Testis (tissue), 3 donors: Measurements from ENCODE around the gene SERINC2. TPM values are rescaled to one million over a fixed set of nuclear protein-coding genes. Genes with fewer than 3 reads are reported as not detected.
"Not testable (repeated sequence)": the region's sequence is repeated elsewhere in the genome, so short reads cannot be mapped to it uniquely, and the experiment has no call there.

Source experiments
- DNase-seq: peaks from one replicate; pipeline ENCODE4 v3.0.0-alpha.2; 2019
- H3K27ac ChIP-seq, 2 donors: fragments of 200-600 bp; sonication (generic); one replicate each; pipeline ENCODE4 v1.5.1; 2019
- H3K27me3 ChIP-seq: fragments of 200-600 bp; sonication (generic); one replicate; pipeline ENCODE4 v1.5.1; 2019
- H3K36me3 ChIP-seq: fragments of 200-600 bp; sonication (generic); one replicate; pipeline ENCODE4 v1.5.1; 2017; ENCODE audit warnings: low read depth; ENCODE audit errors: missing control alignments
- H3K4me1 ChIP-seq: fragments of 200-600 bp; sonication (generic); one replicate; pipeline ENCODE4 v1.5.1; 2019
- H3K4me3 ChIP-seq, 2 donors: fragments of 200-600 bp; sonication (generic); one replicate each; pipeline ENCODE4 v1.5.1; 2017 to 2019
- H3K9me3 ChIP-seq: fragments of 200-600 bp; sonication (generic); one replicate; pipeline ENCODE4 v1.5.1; 2017
- CTCF ChIP-seq, 3 experiments: fragments of 450-650 bp in 2 of 3; fragments of 200-600 bp in 1 of 3; sonication (generic) in 1 of 3; IDR thresholded peaks; one replicate each; pipeline ENCODE4 v1.5.1; 2016 to 2019; ENCODE audit warnings: antibody characterized with exemption in 3 of 3, mild to moderate bottlenecking in 2 of 3, moderate library complexity in 1 of 3
- POLR2A ChIP-seq: fragments of 450-650 bp; IDR thresholded peaks from one replicate; pipeline ENCODE4 v1.6.1; 2017; ENCODE audit warnings: antibody characterized with exemption, mild to moderate bottlenecking, moderate library complexity
- WGBS, 2 donors: methylation state at CpG; one replicate each; pipeline ENCODE4 v1.1.5; 2018; 5-methylcytosine and 5-hydroxymethylcytosine counted together
- intact Hi-C: fragments of 100-400 bp; cut with DNase I; formaldehyde crosslinking; loops from one replicate; pipeline ENCODE4 v1.15.1; 2023; ENCODE audit warnings: low total_unique reads
- polyA plus RNA-seq: library from polyadenylated mRNA; stranded (reverse); fragments of 350-450 nt; fragmentation: Illumina TruSeq; extraction: RNeasy Lipid Tissue Mini Kit (QIAGEN cat#74804); gene quantifications from one replicate; pipeline ENCODE4 v1.2.3, GENCODE V29; 2014; ENCODE audit warnings: low read depth, low replicate concordance; ENCODE audit not compliant: insufficient read depth
- total RNA-seq, 2 donors: library from RNA; depleted of rRNA; stranded (reverse); fragments of >200 nt; gene quantifications; one replicate each; pipeline ENCODE4 v1.2.3, GENCODE V29; 2016

SERINC2 gene
- total and polyA plus RNA-seq, 3 donors from 2014 or later: 9.5 to 21.7 (median 10.8) TPM

- intact Hi-C loops: no loop called here
- H3K27ac ChIP-seq: no peak overlapping the region
- TF ChIP-seq CTCF (IDR thresholded peaks at IDR 0.05) (no peak), POLR2A (no peak)
- H3K27me3 ChIP-seq: no peaks in the 10 kb centered on the region
- no peak overlapping the region for H3K4me3 ChIP-seq
- H3K36me3 ChIP-seq: no peaks in the 10 kb centered on the region
- H3K4me1 ChIP-seq: no peaks in the 10 kb centered on the region
- WGBS, 2 donors: 70 to 80% methylated on average over 3 of the region's 3 CpGs
- no peaks in the 10 kb centered on the region for H3K9me3 ChIP-seq
- DNase-seq: no peak
These were observed 30.5 kb upstream of the SERINC2 start for GRCh38 chr1:31382379-31382989.

DNA sequence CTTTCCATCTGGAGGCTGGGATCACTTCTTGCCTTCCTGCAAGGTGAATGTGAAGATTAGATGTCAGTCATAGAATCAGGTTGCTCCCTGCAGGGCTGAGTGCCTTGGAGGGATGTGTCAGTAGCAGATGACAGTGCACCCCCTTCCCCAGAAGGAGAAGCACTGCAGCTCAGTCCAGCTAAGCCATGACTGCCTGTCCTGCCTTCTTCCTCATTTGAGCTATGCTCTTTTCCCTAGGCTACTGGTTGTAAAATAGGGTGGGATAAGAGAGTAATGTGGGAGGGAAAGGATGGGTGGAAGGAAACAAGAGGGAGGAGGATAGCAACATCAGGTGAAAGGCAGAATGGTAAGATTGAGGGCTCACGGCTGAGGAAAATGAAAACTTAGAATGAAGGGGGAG is 29.0 kb upstream of the SERINC2 start:
- DNase-seq: no peak
- no peaks in the 10 kb centered on the region for H3K9me3 ChIP-seq
- no peak overlapping the region for H3K27ac ChIP-seq
- no peak overlapping the region for H3K4me3 ChIP-seq
- intact Hi-C loops: no loop called here
- 83 to 87% methylated on average over 1 of the region's 1 CpG for WGBS, 2 donors
- H3K4me1 ChIP-seq: no peaks in the 10 kb centered on the region
- H3K27me3 ChIP-seq: no peaks in the 10 kb centered on the region
- H3K36me3 ChIP-seq: no peaks in the 10 kb centered on the region
- TF ChIP-seq CTCF (IDR thresholded peaks at IDR 0.05): no peak
- no peak for TF ChIP-seq POLR2A

- WGBS, 2 donors: 76 to 83% methylated on average over 8 of the region's 8 CpGs
- H3K27ac ChIP-seq, H3K27me3 ChIP-seq, H3K4me3 ChIP-seq, intact Hi-C loops, H3K9me3 ChIP-seq, H3K4me1 ChIP-seq, DNase-seq, H3K36me3 ChIP-seq: not testable (repeated sequence)
These were observed 26.3 kb upstream of the SERINC2 start for GRCh38 chr1:31386576-31387243.

GRCh38 chr1:31387612-31388011 is 25.4 kb upstream of the SERINC2 start:
- intact Hi-C loops: no loop called here
- Histone ChIP-seq H3K27me3 (no peaks in the 10 kb centered on the region), H3K9me3 (no peaks in the 10 kb centered on the region), H3K4me3 (no peak overlapping the region), H3K36me3 (no peaks in the 10 kb centered on the region), H3K4me1 (no peaks in the 10 kb centered on the region), H3K27ac (no peak overlapping the region)
- TF ChIP-seq CTCF (IDR thresholded peaks at IDR 0.05): no peak
- TF ChIP-seq POLR2A: no peak
- WGBS, 2 donors: 75 to 77% methylated on average over 10 of the region's 10 CpGs
- DNase-seq: no peak

DNA sequence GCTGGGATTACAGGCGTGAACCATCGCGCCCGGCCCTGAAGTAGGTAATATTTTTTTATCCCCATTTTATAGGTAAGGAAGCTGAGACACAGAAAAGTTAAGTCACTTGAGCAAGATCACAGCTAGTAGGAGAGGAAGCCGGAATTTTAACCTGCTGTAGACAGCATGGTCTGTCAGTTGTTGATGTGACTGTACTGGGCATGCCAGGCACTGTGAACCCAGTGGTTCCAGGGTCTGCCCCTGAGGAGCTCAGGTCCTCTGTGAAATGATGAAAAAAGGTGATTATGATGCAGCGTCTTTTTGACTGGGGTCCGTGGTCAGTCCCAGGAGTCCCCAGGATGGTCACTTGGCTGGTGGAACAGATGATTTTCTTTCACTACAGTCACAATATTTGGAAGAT is 23.4 kb upstream of the SERINC2 start:
- intact Hi-C loops: no loop called here
- Histone ChIP-seq H3K4me3 (no peak overlapping the region), H3K36me3 (no peaks in the 10 kb centered on the region), H3K4me1 (peaks cover 4% of the 10 kb centered on the region), H3K9me3 (no peaks in the 10 kb centered on the region), H3K27ac (no peak overlapping the region), H3K27me3 (no peaks in the 10 kb centered on the region)
- TF ChIP-seq POLR2A: no peak
- no peak for TF ChIP-seq CTCF (IDR thresholded peaks at IDR 0.05)
- DNase-seq: no peak
- 91 to 98% methylated on average over 7 of the region's 7 CpGs for WGBS, 2 donors
